ENCODE data around the gene MTARC2. TPM values are rescaled to one million over a fixed set of nuclear protein-coding genes. Genes with fewer than 3 reads are reported as not detected.

MTARC2 gene
- total RNA-seq, 4 donors from 2014 or later: 1.5 to 6.7 (median 6.1) TPM

Other genes with a start within 250 kb of the MTARC2 start
- 10 to 100 TPM in 1 of 4 donors, 1 to 10 TPM in 3; 3.9 to 11.3 (median 6.6) TPM for gene MARK1, start 220.2 kb upstream of the MTARC2 start, total RNA-seq
- gene C1orf115, start 58.0 kb upstream of the MTARC2 start, total RNA-seq: 1 to 10 TPM; 1.1 to 7.8 (median 4.2) TPM
- 10 to 100 TPM in 1 of 4 donors, 1 to 10 TPM in 3; 2.3 to 12.2 (median 4.9) TPM for gene MTARC1, start 38.6 kb downstream of the MTARC2 start, total RNA-seq
- 1 to 10 TPM in 2 of 4 donors, under 1 TPM in 2; 0.23 to 7.2 (median 0.97) TPM for gene HLX, start 131.1 kb downstream of the MTARC2 start, total RNA-seq

All from esophagus squamous epithelium (tissue), 4 donors.